GM18519 (cell line): ENCODE results near the gene GNLY.

Experiments used
- ATAC-seq: cut with Tn5 transposase; IDR thresholded peaks from one replicate; pipeline ENCODE4 v1.9.1; 2021; ENCODE audit warnings: mild to moderate bottlenecking, moderate library complexity; ENCODE audit not compliant: unreplicated experiment, low FRiP score

GNLY gene

GRCh38 chr2:85681776-85682175 is 12.4 kb upstream of the GNLY start:
- ATAC-seq: no peak

- ATAC-seq: no peak
Measured at GRCh38 chr2:85682378-85682777, 11.8 kb upstream of the GNLY start.

GRCh38 chr2:85684380-85684779 is 9.8 kb upstream of the GNLY start:
- ATAC-seq: no peak

GRCh38 chr2:85684806-85685205 is 9.4 kb upstream of the GNLY start:
- ATAC-seq: no peak

- ATAC-seq: no peak
Measured at GRCh38 chr2:85690932-85691331, 3.2 kb upstream of the GNLY start.

GRCh38 chr2:85692039-85692645 is 2.0 kb upstream of the GNLY start:
- ATAC-seq: no peak

GRCh38 chr2:85695121-85695520 is 963 bp downstream of the GNLY start:
- ATAC-seq: no peak

GRCh38 chr2:85695691-85696668 is 1.8 kb downstream of the GNLY start:
- no peak for ATAC-seq

GRCh38 chr2:85697096-85697495 is 2.9 kb downstream of the GNLY start:
- ATAC-seq: no peak

GRCh38 chr2:85697716-85698115 is 3.6 kb downstream of the GNLY start:
- ATAC-seq: no peak

GRCh38 chr2:85698184-85698879 is 4.2 kb downstream of the GNLY start:
- ATAC-seq: no peak

- ATAC-seq: no peak
Measured at GRCh38 chr2:85698880-85699254, 4.7 kb downstream of the GNLY start.

- ATAC-seq: no peak
Measured at GRCh38 chr2:85699325-85699724, 5.2 kb downstream of the GNLY start.

- ATAC-seq: no peak
Measured at GRCh38 chr2:85702172-85702571, 8.0 kb downstream of the GNLY start.

- no peak for ATAC-seq
Measured at GRCh38 chr2:85702800-85703199, 8.6 kb downstream of the GNLY start.

- no peak for ATAC-seq
Measured at GRCh38 chr2:85703329-85703728, 9.2 kb downstream of the GNLY start.

GRCh38 chr2:85704038-85704437 is 9.9 kb downstream of the GNLY start:
- no peak for ATAC-seq

GRCh38 chr2:85704800-85705679 is 10.9 kb downstream of the GNLY start:
- no peak for ATAC-seq

- ATAC-seq: no peak
Measured at GRCh38 chr2:85705680-85706039, 11.5 kb downstream of the GNLY start.

- ATAC-seq: no peak
Measured at GRCh38 chr2:85706063-85706462, 11.9 kb downstream of the GNLY start.
